Measurements from ENCODE around the gene KRAS. TPM values are rescaled to one million over a fixed set of nuclear protein-coding genes. Genes with fewer than 3 reads are reported as not detected.
"Not testable (repeated sequence)": the region's sequence is repeated elsewhere in the genome, so short reads cannot be mapped to it uniquely, and the experiment has no call there.

KRAS gene
- 10 to 100 TPM; 11.7 to 14.6 TPM for total RNA-seq

DNA sequence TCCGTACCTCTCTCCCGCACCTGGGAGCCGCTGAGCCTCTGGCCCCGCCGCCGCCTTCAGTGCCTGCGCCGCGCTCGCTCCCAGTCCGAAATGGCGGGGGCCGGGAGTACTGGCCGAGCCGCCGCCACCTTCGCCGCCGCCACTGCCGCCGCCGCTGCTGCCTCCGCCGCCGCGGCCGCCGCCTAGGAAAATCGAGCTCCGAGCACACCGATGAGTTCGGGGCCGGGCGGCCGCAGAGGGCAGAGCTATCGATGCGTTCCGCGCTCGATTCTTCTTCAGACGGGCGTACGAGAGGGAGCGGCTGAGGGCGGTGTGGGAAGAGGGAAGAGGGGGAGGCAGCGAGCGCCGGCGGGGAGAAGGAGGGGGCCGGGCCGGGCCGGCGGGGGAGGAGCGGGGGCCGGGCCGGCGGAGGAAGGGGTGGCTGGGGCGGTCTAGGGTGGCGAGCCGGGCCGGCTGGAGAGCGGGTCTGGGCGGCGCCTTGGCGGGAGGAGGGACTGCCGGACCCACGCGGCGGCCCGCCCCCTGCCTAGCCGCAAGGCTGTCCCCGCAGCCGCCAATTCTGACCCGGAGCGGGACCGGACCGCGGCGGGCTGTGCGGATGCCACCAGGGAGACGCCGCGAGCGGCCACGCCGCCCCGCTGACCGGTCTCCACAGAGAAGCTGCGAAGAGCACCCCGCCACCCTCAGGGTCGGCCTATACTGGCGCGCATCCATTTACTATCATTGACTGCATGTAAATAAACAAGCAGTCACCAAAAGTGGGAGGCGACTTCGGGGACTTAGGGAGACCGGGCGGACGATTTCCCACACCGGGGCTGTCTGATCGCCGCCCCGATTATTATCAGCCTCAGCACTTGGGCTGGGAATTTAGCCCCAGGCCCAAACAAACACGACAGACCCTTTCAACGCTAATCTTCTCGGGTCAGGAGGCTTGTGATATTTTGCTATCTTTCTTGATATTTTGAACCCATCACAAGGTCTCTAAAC lies at the start of gene KRAS:
KRAS (minus strand) TSS at position 186 of the 987 bp plus-strand sequence.
- Mint-ChIP-seq H3K27me3 (no peaks in the 10 kb centered on the region), H3K27ac (peak within 1 kb of the TSS; percentile 84)

DNA sequence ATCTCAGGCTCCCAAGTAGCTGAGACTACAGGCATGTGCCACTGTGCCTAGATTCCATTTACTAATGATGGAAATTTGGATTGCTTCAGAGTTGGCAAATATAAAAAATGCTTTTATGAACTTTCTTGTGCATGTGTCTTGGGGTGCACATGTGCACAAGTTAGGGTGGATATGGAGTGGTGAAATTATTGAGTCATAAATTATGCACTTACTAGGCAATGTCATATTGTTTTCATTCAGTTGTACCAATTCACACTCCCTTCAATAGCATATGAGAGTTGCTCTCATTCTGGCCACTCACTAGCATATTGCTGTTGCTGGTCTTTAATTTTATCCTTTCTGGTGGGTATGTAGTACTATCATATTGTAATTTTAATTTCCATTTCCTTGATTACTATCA lies 45.7 kb upstream of the KRAS start:
- Mint-ChIP-seq H3K27ac (no peak overlapping the region), H3K4me1 (no peaks in the 10 kb centered on the region), H3K27me3 (peaks cover 4% of the 10 kb centered on the region), H3K4me3 (no peak overlapping the region), H3K9me3 (no peaks in the 10 kb centered on the region), H3K36me3 (ENCODE audit: low read depth) (no peaks in the 10 kb centered on the region)
- no peak for ATAC-seq (replicated peaks)

More for the DNA sequence above, at the start of gene KRAS:
- H3K4me1 Mint-ChIP-seq, result peaks cover 5% of the 10 kb centered on the region
- ATAC-seq (replicated peaks), result peak; percentile 86
- H3K9me3 Mint-ChIP-seq, result no peaks in the 10 kb centered on the region
- peak within 1 kb of the TSS; percentile 87 for H3K4me3 Mint-ChIP-seq
- peaks cover 14% of the 10 kb centered on the region for H3K36me3 Mint-ChIP-seq (ENCODE audit: low read depth)

DNA sequence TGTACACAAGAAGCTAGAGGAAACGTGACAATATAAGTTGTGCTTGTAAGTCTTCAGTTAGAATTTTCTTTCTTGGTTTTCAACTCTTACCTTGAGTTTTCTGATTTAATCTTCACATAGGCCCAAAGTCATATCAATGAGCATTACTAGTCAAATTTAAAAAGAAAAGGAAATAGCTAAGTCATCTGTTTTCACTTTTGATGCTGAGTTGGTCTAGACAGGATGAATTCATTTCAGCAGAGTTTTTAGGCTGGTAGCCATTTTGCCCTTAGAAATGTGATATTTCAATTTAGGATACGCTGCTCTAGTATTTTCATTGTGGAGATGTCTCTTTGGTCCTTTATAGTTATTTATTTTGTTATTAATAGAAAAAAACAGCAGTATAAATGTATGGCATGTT lies 44.6 kb upstream of the KRAS start:
- Mint-ChIP-seq H3K27ac (no peak overlapping the region), H3K36me3 (ENCODE audit: low read depth) (no peaks in the 10 kb centered on the region), H3K9me3 (no peaks in the 10 kb centered on the region), H3K4me3 (no peak overlapping the region), H3K4me1 (no peaks in the 10 kb centered on the region), H3K27me3 (no peaks in the 10 kb centered on the region)
- no peak for ATAC-seq (replicated peaks)

DNA sequence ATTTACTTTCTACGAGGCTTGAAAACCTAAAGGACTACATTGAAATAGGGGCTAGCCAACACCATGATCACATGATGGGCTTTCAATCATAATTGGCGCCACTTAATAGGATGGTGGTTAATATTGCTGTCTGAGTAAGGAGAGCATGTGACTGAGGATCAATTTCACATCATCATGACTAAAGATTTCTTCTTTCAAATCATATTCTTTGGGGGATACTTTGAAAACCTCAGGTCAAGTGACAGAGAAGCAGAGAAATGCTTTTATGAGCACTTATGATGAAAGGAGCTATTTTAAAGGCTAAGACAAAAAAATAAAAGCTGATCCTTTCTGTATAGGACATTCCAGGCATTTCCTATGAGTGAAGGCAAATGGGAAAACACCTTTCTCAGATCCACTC lies 42.9 kb upstream of the KRAS start:
- H3K27ac Mint-ChIP-seq, result no peak overlapping the region
- no peaks in the 10 kb centered on the region for H3K27me3 Mint-ChIP-seq
- no peak for ATAC-seq (replicated peaks)
- H3K4me3 Mint-ChIP-seq, result no peak overlapping the region
- H3K4me1 Mint-ChIP-seq, result no peaks in the 10 kb centered on the region
- no peaks in the 10 kb centered on the region for H3K9me3 Mint-ChIP-seq
- no peaks in the 10 kb centered on the region for H3K36me3 Mint-ChIP-seq (ENCODE audit: low read depth)

DNA sequence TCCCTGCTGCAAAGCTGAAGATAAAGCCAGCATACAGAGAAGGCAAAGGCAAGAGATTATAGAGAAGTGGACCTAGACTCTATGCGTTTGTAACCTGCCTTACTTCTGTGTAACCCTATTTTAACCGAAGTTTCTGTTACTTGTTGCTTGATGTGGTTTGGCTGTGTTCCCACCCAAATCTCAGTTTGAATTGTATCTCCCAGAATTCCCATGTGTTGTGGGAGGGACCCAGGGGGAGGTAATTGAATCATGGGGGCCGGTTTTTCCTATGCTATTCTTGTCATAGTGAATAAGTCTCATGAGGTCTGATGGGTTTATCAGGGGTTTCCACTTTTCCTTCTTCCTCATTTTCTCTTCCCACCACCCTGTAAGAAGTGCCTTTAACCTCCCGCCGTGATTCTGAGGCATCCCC lies 42.1 kb upstream of the KRAS start:
- not testable (repeated sequence) for H3K27ac Mint-ChIP-seq; H3K4me3 Mint-ChIP-seq; ATAC-seq (replicated peaks); H3K4me1 Mint-ChIP-seq; H3K27me3 Mint-ChIP-seq; H3K9me3 Mint-ChIP-seq; H3K36me3 Mint-ChIP-seq (ENCODE audit: low read depth)

DNA sequence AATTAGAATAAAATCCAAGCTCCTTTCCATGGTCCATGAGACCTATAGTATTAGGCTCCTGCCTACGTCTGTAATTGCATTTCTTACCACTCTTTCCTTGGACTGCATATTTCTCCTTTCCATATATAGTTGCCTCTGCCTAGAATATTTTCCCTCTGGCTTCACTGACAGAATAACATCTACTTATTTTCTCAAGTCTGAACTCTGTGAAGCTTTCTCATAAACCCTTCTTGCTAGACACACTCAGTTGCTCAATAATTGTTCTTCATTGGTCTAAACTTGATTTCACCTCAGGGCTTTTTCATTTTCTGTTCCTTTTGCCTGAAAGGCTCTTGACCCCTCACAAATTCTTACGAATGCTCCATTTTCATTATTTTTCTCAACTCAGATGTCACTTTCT lies 36.9 kb upstream of the KRAS start:
- Mint-ChIP-seq H3K4me3 (no peak overlapping the region), H3K9me3 (no peaks in the 10 kb centered on the region), H3K36me3 (ENCODE audit: low read depth) (no peaks in the 10 kb centered on the region), H3K4me1 (no peaks in the 10 kb centered on the region), H3K27me3 (peaks cover 8% of the 10 kb centered on the region), H3K27ac (no peak overlapping the region)
- ATAC-seq (replicated peaks), result no peak

DNA sequence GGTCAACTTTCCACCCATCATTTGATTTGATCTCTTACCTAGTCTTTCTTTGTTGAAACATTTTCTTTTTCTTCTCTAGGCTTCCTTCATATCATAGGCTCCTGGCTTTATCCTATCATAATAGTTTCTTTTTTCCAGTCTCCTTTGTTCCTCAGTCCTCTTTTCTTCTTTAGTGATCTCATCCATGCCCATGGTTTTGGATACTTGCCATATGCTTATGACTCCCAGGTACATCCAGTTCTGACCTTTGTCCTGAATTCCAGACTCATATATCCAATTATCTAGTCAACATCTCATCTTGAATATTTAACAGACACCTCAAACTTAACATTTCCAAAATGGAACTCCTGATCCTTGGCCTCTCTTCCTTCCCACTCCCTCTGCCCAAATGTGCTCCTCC lies 36.1 kb upstream of the KRAS start:
- Mint-ChIP-seq H3K4me3 (no peak overlapping the region), H3K4me1 (no peaks in the 10 kb centered on the region), H3K27me3 (peaks cover 8% of the 10 kb centered on the region), H3K36me3 (ENCODE audit: low read depth) (no peaks in the 10 kb centered on the region), H3K9me3 (no peaks in the 10 kb centered on the region), H3K27ac (no peak overlapping the region)
- ATAC-seq (replicated peaks), result no peak

DNA sequence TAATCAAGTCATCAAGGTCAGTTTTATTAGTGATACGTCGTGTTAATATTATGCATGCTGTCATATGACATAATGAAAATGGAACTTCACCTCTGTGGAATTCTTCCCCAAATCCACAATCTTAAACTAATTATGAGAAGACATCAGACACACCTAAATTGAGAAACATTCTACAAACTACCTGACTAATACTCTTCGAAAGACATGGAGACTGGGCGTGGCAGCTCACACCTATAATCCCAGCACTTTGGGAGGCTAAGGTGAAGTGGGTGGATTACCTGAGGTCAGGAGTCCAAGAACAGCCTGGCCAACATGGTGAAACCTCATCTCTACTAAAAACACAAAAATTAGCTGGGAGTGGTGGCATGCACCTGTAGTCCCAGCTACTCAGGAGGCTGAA lies 33.3 kb upstream of the KRAS start:
- Mint-ChIP-seq H3K27ac (no peak overlapping the region), H3K4me1 (peaks cover 7% of the 10 kb centered on the region)

DNA sequence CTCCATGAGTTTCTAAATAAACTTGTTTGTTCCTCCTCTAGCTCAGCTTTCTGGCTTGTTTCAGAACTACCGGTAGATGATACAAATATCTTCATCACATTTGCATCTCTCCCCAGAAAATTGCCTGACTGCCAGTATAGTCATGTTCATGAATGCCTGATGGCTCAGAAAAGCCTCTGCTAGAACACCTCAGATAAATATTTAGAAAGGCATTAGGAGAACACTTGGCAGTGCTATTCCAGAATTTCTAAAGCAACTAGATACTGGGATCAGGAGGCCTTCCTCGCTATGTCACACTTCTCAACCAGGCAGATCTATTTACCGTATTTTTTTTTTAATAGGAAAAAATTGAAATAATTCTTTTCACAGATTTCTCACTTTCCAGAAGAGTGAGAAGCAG lies 32.3 kb upstream of the KRAS start:
- Mint-ChIP-seq H3K4me1 (peaks cover 7% of the 10 kb centered on the region), H3K36me3 (ENCODE audit: low read depth) (no peaks in the 10 kb centered on the region), H3K27me3 (peaks cover 8% of the 10 kb centered on the region), H3K4me3 (no peak overlapping the region), H3K9me3 (no peaks in the 10 kb centered on the region), H3K27ac (no peak overlapping the region)
- ATAC-seq (replicated peaks), result no peak

More for the DNA sequence above, 33.3 kb upstream of the KRAS start:
- Mint-ChIP-seq H3K9me3 (no peaks in the 10 kb centered on the region), H3K27me3 (peaks cover 8% of the 10 kb centered on the region), H3K4me3 (no peak overlapping the region), H3K36me3 (ENCODE audit: low read depth) (no peaks in the 10 kb centered on the region)
- ATAC-seq (replicated peaks), result no peak

DNA sequence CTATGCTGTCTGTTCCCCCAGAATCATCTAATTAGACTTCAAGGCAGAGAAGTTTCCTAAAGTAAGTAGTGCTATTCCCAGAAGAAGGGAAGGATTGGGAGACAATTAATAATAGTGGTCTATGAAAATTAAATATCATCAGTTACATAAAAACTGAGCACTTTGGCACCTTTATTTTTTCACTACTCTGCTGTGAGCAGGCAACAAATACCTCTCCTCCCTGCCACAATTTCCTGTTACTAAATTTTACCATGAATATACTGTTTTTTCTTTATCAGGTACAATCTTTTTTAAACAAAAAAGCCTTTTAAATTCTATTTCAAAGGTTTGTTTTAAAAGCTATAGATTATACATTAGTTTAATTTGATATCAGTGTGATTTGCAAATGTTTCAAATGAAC lies 29.4 kb upstream of the KRAS start:
- H3K4me3 Mint-ChIP-seq, result peak overlapping the region; percentile 1
- H3K36me3 Mint-ChIP-seq (ENCODE audit: low read depth), result peaks cover 6% of the 10 kb centered on the region
- peaks cover 17% of the 10 kb centered on the region for H3K4me1 Mint-ChIP-seq
- peaks cover 4% of the 10 kb centered on the region for H3K9me3 Mint-ChIP-seq
- H3K27me3 Mint-ChIP-seq, result no peaks in the 10 kb centered on the region
- no peak for ATAC-seq (replicated peaks)
- no peak overlapping the region for H3K27ac Mint-ChIP-seq

DNA sequence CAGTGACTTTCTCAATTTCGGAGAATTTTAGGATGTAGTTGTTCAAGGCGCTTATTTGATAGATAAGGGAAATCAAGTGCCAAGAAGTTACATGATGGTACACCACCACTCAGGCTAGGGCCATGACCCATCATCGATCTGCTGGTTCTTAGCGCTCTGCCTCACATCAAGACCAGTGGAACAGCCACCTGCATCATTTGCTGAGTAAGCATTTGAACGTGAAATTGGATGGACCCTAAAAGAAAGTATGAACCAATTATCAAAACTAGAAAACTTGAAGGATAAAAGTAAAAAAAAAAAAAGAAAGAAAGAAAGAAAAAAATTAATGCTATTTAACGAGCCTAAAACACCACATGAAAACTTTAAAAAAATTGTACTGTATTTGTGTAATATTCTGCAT lies 27.5 kb upstream of the KRAS start:
- Mint-ChIP-seq H3K36me3 (ENCODE audit: low read depth) (peaks cover 6% of the 10 kb centered on the region), H3K27me3 (peaks cover 3% of the 10 kb centered on the region), H3K27ac (no peak overlapping the region), H3K9me3 (peaks cover 4% of the 10 kb centered on the region), H3K4me3 (no peak overlapping the region), H3K4me1 (peaks cover 17% of the 10 kb centered on the region)
- ATAC-seq (replicated peaks), result no peak

DNA sequence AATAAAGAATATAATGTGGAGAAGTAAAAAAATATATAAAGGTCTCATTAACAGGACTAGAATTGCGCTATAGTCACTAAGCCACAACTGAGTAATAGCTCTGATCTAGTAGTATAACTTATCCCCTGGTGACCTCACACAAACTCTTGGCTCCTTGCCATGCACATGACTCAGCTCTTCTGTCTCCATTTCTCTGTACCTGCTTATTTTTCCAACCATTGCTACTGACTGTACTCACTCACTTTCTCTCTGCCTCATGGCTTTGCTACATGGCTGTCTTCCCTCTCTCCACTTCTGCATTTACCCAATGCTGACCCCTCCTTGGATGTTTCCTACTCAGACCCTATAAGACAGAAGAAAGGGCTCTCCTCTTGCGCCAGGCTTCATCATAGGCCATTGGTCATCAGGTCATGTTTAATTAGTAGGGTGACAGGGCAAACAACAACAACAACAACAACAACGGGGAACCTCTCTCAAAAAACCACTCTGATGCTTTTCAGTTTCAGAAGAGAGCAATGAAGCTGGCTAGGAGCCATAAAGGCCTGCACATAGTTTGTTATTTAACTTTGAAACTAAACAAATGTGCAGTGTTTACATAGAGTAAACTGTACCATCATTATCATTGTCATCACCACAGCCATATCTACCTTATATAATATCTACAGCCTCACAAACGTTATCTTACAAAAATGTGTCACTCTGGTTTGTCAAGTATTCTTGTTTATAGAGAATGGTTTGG lies 25.6 kb upstream of the KRAS start:
- Mint-ChIP-seq H3K27ac (peak overlapping the region; percentile 60), H3K27me3 (peaks cover 3% of the 10 kb centered on the region), H3K9me3 (peaks cover 4% of the 10 kb centered on the region), H3K4me3 (no peak overlapping the region), H3K4me1 (peaks cover 17% of the 10 kb centered on the region), H3K36me3 (ENCODE audit: low read depth) (peaks cover 6% of the 10 kb centered on the region)
- peak; percentile 92 for ATAC-seq (replicated peaks)

DNA sequence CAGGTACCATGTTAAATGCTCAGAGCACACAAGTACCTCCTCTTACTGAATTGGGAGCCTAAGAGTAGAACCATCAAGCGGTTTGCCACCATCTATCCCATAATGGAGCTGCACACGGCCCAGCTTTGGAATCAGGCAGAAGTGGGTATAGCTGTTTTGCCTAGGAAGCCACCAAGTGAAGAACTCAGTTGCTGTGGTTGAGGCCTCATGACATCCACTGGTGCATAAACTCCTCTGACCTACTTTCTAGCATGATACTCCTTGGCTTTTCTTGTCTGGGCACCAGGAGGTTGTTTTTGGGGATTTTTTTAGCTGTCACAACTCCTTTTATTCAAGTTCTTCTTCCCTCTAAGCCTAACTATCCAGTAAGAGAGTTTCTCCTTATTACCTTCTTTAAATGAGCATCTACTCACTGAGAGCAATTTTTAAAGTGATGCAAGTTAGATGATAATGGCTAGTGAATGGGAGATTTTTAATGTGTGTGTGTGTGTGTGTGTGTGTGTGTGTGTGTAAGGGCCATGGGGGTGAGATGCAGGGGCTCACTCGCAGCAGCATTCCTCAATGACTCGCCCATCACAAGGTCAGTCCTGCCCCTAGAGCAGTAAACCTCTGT lies 20.9 kb upstream of the KRAS start:
- peaks cover 6% of the 10 kb centered on the region for H3K36me3 Mint-ChIP-seq (ENCODE audit: low read depth)
- no peak overlapping the region for H3K4me3 Mint-ChIP-seq
- peaks cover 3% of the 10 kb centered on the region for H3K27me3 Mint-ChIP-seq
- H3K9me3 Mint-ChIP-seq, result peaks cover 4% of the 10 kb centered on the region
- peak; percentile 31 for ATAC-seq (replicated peaks)
- peaks cover 6% of the 10 kb centered on the region for H3K4me1 Mint-ChIP-seq
- H3K27ac Mint-ChIP-seq, result no peak overlapping the region

DNA sequence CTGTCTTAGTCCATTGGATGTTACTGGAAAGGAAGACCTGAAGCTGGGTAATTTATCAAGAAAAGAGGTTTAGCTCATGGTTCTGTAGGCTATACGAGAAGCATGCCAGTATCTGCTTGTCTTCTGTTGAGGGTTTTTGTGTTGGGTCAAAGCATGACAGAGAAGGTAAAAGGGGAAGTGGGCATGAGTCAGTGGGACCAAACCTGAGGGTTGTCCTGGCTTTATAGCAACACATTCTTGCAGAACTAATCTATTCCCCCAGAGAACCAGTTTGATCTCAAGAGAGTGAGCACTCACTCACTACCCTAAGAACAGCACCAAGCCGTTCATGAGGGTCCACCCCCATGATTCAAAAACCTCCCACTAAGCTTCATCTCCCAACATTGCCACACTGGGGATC lies 19.0 kb upstream of the KRAS start:
- H3K27ac Mint-ChIP-seq, result no peak overlapping the region
- peaks cover 3% of the 10 kb centered on the region for H3K27me3 Mint-ChIP-seq
- no peaks in the 10 kb centered on the region for H3K9me3 Mint-ChIP-seq
- H3K4me3 Mint-ChIP-seq, result no peak overlapping the region
- H3K36me3 Mint-ChIP-seq (ENCODE audit: low read depth), result no peaks in the 10 kb centered on the region
- no peaks in the 10 kb centered on the region for H3K4me1 Mint-ChIP-seq
- peak; percentile 55 for ATAC-seq (replicated peaks)
